Hindlimb muscle (tissue), 1 donor: ENCODE measurements around the gene MPPE1. TPM values are rescaled to one million over a fixed set of nuclear protein-coding genes. Genes with fewer than 3 reads are reported as not detected.
"Not testable (repeated sequence)": the region's sequence is repeated elsewhere in the genome, so short reads cannot be mapped to it uniquely, and the experiment has no call there.

Source experiments
- DNase-seq: peaks from one replicate; pipeline ENCODE4 v3.0.0-alpha.2; 2013
- polyA plus RNA-seq: library from polyadenylated mRNA; unstranded; fragments of 120-200 nt; gene quantifications from one replicate; pipeline ENCODE4 v1.2.1, GENCODE V29; 2013; ENCODE audit not compliant: insufficient read length

The MPPE1 gene
- polyA plus RNA-seq, 1 donor: 24.0 TPM

- not testable (repeated sequence) for DNase-seq
Measured at GRCh38 chr18:11854554-11854953, 53.6 kb downstream of the MPPE1 start.

- peak; percentile 39 for DNase-seq
Measured at GRCh38 chr18:11851806-11852337, 56.2 kb downstream of the MPPE1 start.

- DNase-seq: peak; percentile 98
Measured at GRCh38 chr18:11851146-11851805, 56.8 kb downstream of the MPPE1 start, which contains the start of gene CHMP1B. CHMP1B (plus strand) TSS chr18:11851413; CDS start chr18:11851512, 99 bp downstream.

GRCh38 chr18:11850821-11851145 lies 57.3 kb downstream of the MPPE1 start:
- peak; percentile 79 for DNase-seq

- peak; percentile 51 for DNase-seq
Measured at GRCh38 chr18:11849841-11850634, 58.1 kb downstream of the MPPE1 start.

- DNase-seq: no peak
Measured at GRCh38 chr18:11849279-11849678, 58.8 kb downstream of the MPPE1 start.

GRCh38 chr18:11847811-11848210 lies 60.3 kb downstream of the MPPE1 start:
- DNase-seq: no peak

GRCh38 chr18:11845654-11846053 lies 62.5 kb downstream of the MPPE1 start:
- no peak for DNase-seq

GRCh38 chr18:11844436-11844835 lies 63.7 kb downstream of the MPPE1 start:
- no peak for DNase-seq

- DNase-seq: no peak
Measured at GRCh38 chr18:11842562-11842961, 65.6 kb downstream of the MPPE1 start.

- DNase-seq: no peak
Measured at GRCh38 chr18:11840493-11840892, 67.6 kb downstream of the MPPE1 start.

- DNase-seq: no peak
Measured at GRCh38 chr18:11839556-11839955, 68.6 kb downstream of the MPPE1 start.

GRCh38 chr18:11834772-11835171 lies 73.3 kb downstream of the MPPE1 start:
- DNase-seq: no peak

Other genes with a start within 250 kb of the MPPE1 start
- 2.3 TPM for gene GNAL, start 219.1 kb downstream of the MPPE1 start, polyA plus RNA-seq
- gene CHMP1B, start 56.9 kb downstream of the MPPE1 start, polyA plus RNA-seq: 22.3 TPM
- 25.3 TPM for gene IMPA2, start 73.2 kb upstream of the MPPE1 start, polyA plus RNA-seq
- gene ANKRD62, start 185.5 kb upstream of the MPPE1 start, polyA plus RNA-seq: not detected